ENCODE data around the gene RANBP17. TPM values are rescaled to one million over a fixed set of nuclear protein-coding genes. Genes with fewer than 3 reads are reported as not detected.

The RANBP17 gene
- polyA plus RNA-seq, 4 donors: 8.2 to 15.4 (median 11.1) TPM

- DNase-seq (ENCODE audit: low read depth in 4 of 4, low spot score in 3 of 4): no peak
These were observed 364.4 kb downstream of the RANBP17 start for GRCh38 chr5:171226096-171226754.

- no peak for DNase-seq (ENCODE audit: low read depth in 4 of 4, low spot score in 3 of 4)
These were observed 365.0 kb downstream of the RANBP17 start for GRCh38 chr5:171226864-171227263.

- no peak for DNase-seq (ENCODE audit: low read depth in 4 of 4, low spot score in 3 of 4)
These were observed 374.8 kb downstream of the RANBP17 start for GRCh38 chr5:171236651-171237050.

GRCh38 chr5:171242521-171242920, 380.7 kb downstream of the RANBP17 start:
- DNase-seq (ENCODE audit: low read depth in 4 of 4, low spot score in 3 of 4): no peak

- DNase-seq (ENCODE audit: low read depth in 4 of 4, low spot score in 3 of 4): no peak
These were observed 384.4 kb downstream of the RANBP17 start for GRCh38 chr5:171246231-171246630.

- no peak for DNase-seq (ENCODE audit: low read depth in 4 of 4, low spot score in 3 of 4)
These were observed 387.6 kb downstream of the RANBP17 start for GRCh38 chr5:171249460-171249859.

GRCh38 chr5:171250738-171251137, 388.9 kb downstream of the RANBP17 start:
- DNase-seq (ENCODE audit: low read depth in 4 of 4, low spot score in 3 of 4): no peak

- DNase-seq (ENCODE audit: low read depth in 4 of 4, low spot score in 3 of 4): no peak
These were observed 389.7 kb downstream of the RANBP17 start for GRCh38 chr5:171251519-171251918.

- DNase-seq (ENCODE audit: low read depth in 4 of 4, low spot score in 3 of 4): no peak
These were observed 390.9 kb downstream of the RANBP17 start for GRCh38 chr5:171252674-171253073.

GRCh38 chr5:171258737-171259415, 397.1 kb downstream of the RANBP17 start:
- DNase-seq (ENCODE audit: low read depth in 4 of 4, low spot score in 3 of 4): no peak

GRCh38 chr5:171261361-171261760, 399.5 kb downstream of the RANBP17 start:
- DNase-seq (ENCODE audit: low read depth in 4 of 4, low spot score in 3 of 4): no peak

GRCh38 chr5:171261904-171262303, 400.1 kb downstream of the RANBP17 start:
- DNase-seq (ENCODE audit: low read depth in 4 of 4, low spot score in 3 of 4): no peak

- no peak for DNase-seq (ENCODE audit: low read depth in 4 of 4, low spot score in 3 of 4)
These were observed 401.4 kb downstream of the RANBP17 start for GRCh38 chr5:171263181-171263580.

GRCh38 chr5:171264843-171265242, 403.0 kb downstream of the RANBP17 start:
- DNase-seq (ENCODE audit: low read depth in 4 of 4, low spot score in 3 of 4): no peak

- no peak for DNase-seq (ENCODE audit: low read depth in 4 of 4, low spot score in 3 of 4)
These were observed 407.1 kb downstream of the RANBP17 start for GRCh38 chr5:171268700-171269620.

- DNase-seq (ENCODE audit: low read depth in 4 of 4, low spot score in 3 of 4): no peak
These were observed 407.9 kb downstream of the RANBP17 start for GRCh38 chr5:171269717-171270116.

- no peak for DNase-seq (ENCODE audit: low read depth in 4 of 4, low spot score in 3 of 4)
These were observed 408.3 kb downstream of the RANBP17 start for GRCh38 chr5:171270136-171270535.

- no peak for DNase-seq (ENCODE audit: low read depth in 4 of 4, low spot score in 3 of 4)
These were observed 410.0 kb downstream of the RANBP17 start for GRCh38 chr5:171271798-171272197.

GRCh38 chr5:171272996-171273970, 411.5 kb downstream of the RANBP17 start:
- no peak for DNase-seq (ENCODE audit: low read depth in 4 of 4, low spot score in 3 of 4)
